H1 (cell line): ENCODE measurements around the gene CEP57. TPM values are rescaled to one million over a fixed set of nuclear protein-coding genes. Genes with fewer than 3 reads are reported as not detected.

Experiments
- CTCF ChIA-PET: fragments of 300-600 bp; sonication (Branson Sonifier 250); formaldehyde crosslinking; loops from one replicate; lab custom pipeline; 2021; ENCODE audit not compliant: partially characterized antibody; lab: Charles Lee
- POLR2A ChIA-PET: fragments of 300-600 bp; sonication (Branson Sonifier 250); formaldehyde crosslinking; loops from one replicate; lab custom pipeline; 2021; ENCODE audit warnings: inconsistent platforms; ENCODE audit not compliant: partially characterized antibody; lab: Charles Lee
- DNase-seq, 2 experiments: peaks; one replicate each; pipeline versions ENCODE4 v3.0.0 to v3.0.0-alpha.2; 2010 to 2022; ENCODE audit warnings: low spot score in 2 of 2, low read depth in 1 of 2, mixed read lengths in 1 of 2
- FAIRE-seq: peaks from 2 replicates; lab custom pipeline; 2011; peaks lifted over from hg19 to GRCh38; lab: Jason Lieb, UNC
- H2AFZ ChIP-seq: 2 replicates; pipeline ENCODE4 v1.8.1; 2012; ENCODE audit warnings: low read length, inconsistent platforms
- H2AK5ac ChIP-seq: 2 replicates; pipeline ENCODE4 v1.6.1; 2013; ENCODE audit warnings: low read depth, low read length
- H2BK120ac ChIP-seq: replicated peaks from 2 replicates; pipeline ENCODE3; 2013; ENCODE audit warnings: low read depth, low read length, inconsistent platforms
- H2BK12ac ChIP-seq: 2 replicates; pipeline ENCODE4 v1.6.1; 2013; ENCODE audit warnings: low read depth, low read length
- H2BK15ac ChIP-seq: 2 replicates; pipeline ENCODE4 v1.6.1; 2013; ENCODE audit warnings: low read length
- H2BK20ac ChIP-seq: 2 replicates; pipeline ENCODE4 v1.6.1; 2013; ENCODE audit warnings: low read length
- H2BK5ac ChIP-seq: 2 replicates; pipeline ENCODE4 v1.6.1; 2013; ENCODE audit warnings: low read depth, low read length
- H3K14ac ChIP-seq: 2 replicates; pipeline ENCODE4 v1.6.1; 2013; ENCODE audit warnings: inconsistent platforms; ENCODE audit not compliant: insufficient read length
- H3K18ac ChIP-seq: 2 replicates; pipeline ENCODE4 v1.6.1; 2013; ENCODE audit warnings: low read length; ENCODE audit errors: extremely low read depth
- H3K23ac ChIP-seq: 2 replicates; pipeline ENCODE4 v1.6.1; 2013; ENCODE audit warnings: inconsistent platforms; ENCODE audit not compliant: insufficient read length
- H3K23me2 ChIP-seq: 2 replicates; pipeline ENCODE4 v1.6.1; 2013; ENCODE audit warnings: low read depth, low read length
- H3K27ac ChIP-seq: 2 replicates; pipeline ENCODE4 v1.6.1; 2011; ENCODE audit warnings: low read depth, low read length, inconsistent platforms
- H3K27me3 ChIP-seq, 4 experiments: replicated peaks in 1 of 4; 1 replicate in 1 of 4; 2 replicates in 3 of 4; pipeline versions ENCODE4 v1.6.1 to v1.8.1; 2011 to 2013; ENCODE audit warnings: low read length in 3 of 4, mild to moderate bottlenecking in 3 of 4, inconsistent platforms in 2 of 4, mixed read lengths in 2 of 4, moderate library complexity in 1 of 4; ENCODE audit not compliant: control insufficient read depth in 3 of 4, insufficient read depth in 3 of 4; ENCODE audit errors: extremely low read depth in 1 of 4
- H3K36me3 ChIP-seq, 4 experiments: 2 replicates each; pipeline versions ENCODE4 v1.6.1 to v1.8.1; 2011 to 2013; ENCODE audit warnings: mild to moderate bottlenecking in 4 of 4, low read length in 3 of 4, moderate library complexity in 2 of 4, control low read depth in 1 of 4, inconsistent platforms in 1 of 4; ENCODE audit not compliant: insufficient read depth in 4 of 4, control insufficient read depth in 2 of 4
- H3K4ac ChIP-seq: replicated peaks from 2 replicates; pipeline ENCODE3; 2013; ENCODE audit warnings: low read length, low read depth, mixed read lengths, inconsistent platforms; ENCODE audit not compliant: insufficient read length
- H3K4me1 ChIP-seq, 4 experiments: replicated peaks in 1 of 4; 1 replicate in 1 of 4; 2 replicates in 3 of 4; pipeline versions ENCODE4 v1.6.1 to v1.8.1; 2011 to 2013; ENCODE audit warnings: low read length in 3 of 4, inconsistent platforms in 2 of 4, mixed read lengths in 1 of 4; ENCODE audit not compliant: insufficient read depth in 4 of 4, control insufficient read depth in 3 of 4
- H3K4me2 ChIP-seq, 2 experiments: 2 replicates each; pipeline versions ENCODE4 v1.6.1 to v1.8.1; 2011 to 2013; ENCODE audit warnings: low read depth in 2 of 2, low read length in 2 of 2, control low read depth in 1 of 2, inconsistent platforms in 1 of 2, mild to moderate bottlenecking in 1 of 2; ENCODE audit not compliant: insufficient read depth in 1 of 2
- H3K4me3 ChIP-seq, 4 experiments: fragments of 200-600, 300-600 bp in 1 of 4; sonication (generic), shearing (Covaris generic), sonication (Bioruptor Twin) in 1 of 4; 2 replicates each; pipeline versions ENCODE4 v1.5.1 to v1.8.1; 2011 to 2016; ENCODE audit warnings: low read length in 4 of 4, low read depth in 3 of 4, control low read depth in 2 of 4, inconsistent platforms in 2 of 4, mild to moderate bottlenecking in 2 of 4, mixed read lengths in 1 of 4, moderate library complexity in 1 of 4; ENCODE audit not compliant: insufficient read depth in 2 of 4; ENCODE audit errors: extremely low read depth in 1 of 4
- H3K56ac ChIP-seq: replicated peaks from 2 replicates; pipeline ENCODE3; 2013; ENCODE audit warnings: low read depth, mild to moderate bottlenecking, mixed read lengths, low read length, inconsistent platforms; ENCODE audit not compliant: insufficient read length
- H3K79me1 ChIP-seq: 2 replicates; pipeline ENCODE4 v1.6.1; 2013; ENCODE audit warnings: low read depth, low read length, control low read depth
- H3K79me2 ChIP-seq, 2 experiments: 2 replicates each; pipeline versions ENCODE4 v1.6.1 to v1.8.1; 2012 to 2013; ENCODE audit warnings: low read length in 2 of 2, mild to moderate bottlenecking in 2 of 2, inconsistent platforms in 1 of 2; ENCODE audit not compliant: insufficient read depth in 2 of 2, control insufficient read depth in 1 of 2
- H3K9ac ChIP-seq, 4 experiments: replicated peaks in 1 of 4; 1 replicate in 1 of 4; 2 replicates in 3 of 4; pipeline versions ENCODE4 v1.6.1 to v1.8.1; 2011 to 2013; ENCODE audit warnings: low read depth in 3 of 4, low read length in 3 of 4, control low read depth in 2 of 4, mild to moderate bottlenecking in 2 of 4, moderate library complexity in 2 of 4, inconsistent platforms in 1 of 4; ENCODE audit errors: extremely low read depth in 1 of 4
- H3K9me3 ChIP-seq, 2 experiments: 2 replicates each; pipeline versions ENCODE4 v1.6.1 to v1.8.1; 2012 to 2013; ENCODE audit warnings: mild to moderate bottlenecking in 2 of 2, moderate library complexity in 2 of 2, control low read depth in 1 of 2, inconsistent platforms in 1 of 2, low read depth in 1 of 2, low read length in 1 of 2, mixed read lengths in 1 of 2; ENCODE audit not compliant: insufficient read depth in 2 of 2
- H4K20me1 ChIP-seq, 2 experiments: replicated peaks in 1 of 2; 2 replicates each; pipeline versions ENCODE3 to v1.8.1; 2011 to 2013; ENCODE audit warnings: inconsistent platforms in 2 of 2, low read length in 2 of 2, mild to moderate bottlenecking in 1 of 2; ENCODE audit not compliant: insufficient read depth in 2 of 2, control insufficient read depth in 1 of 2
- H4K5ac ChIP-seq: 2 replicates; pipeline ENCODE4 v1.6.1; 2013; ENCODE audit warnings: low read length, low read depth, mixed read lengths, inconsistent platforms; ENCODE audit not compliant: insufficient read length
- H4K8ac ChIP-seq: 2 replicates; pipeline ENCODE4 v1.8.0; 2013; ENCODE audit warnings: mild to moderate bottlenecking, moderate library complexity, low read length, inconsistent platforms; ENCODE audit not compliant: insufficient read depth; ENCODE audit errors: extremely low read depth
- H4K91ac ChIP-seq: replicated peaks from 2 replicates; pipeline ENCODE3; 2013; ENCODE audit warnings: low read length, mixed read lengths, inconsistent platforms; ENCODE audit not compliant: insufficient read length
- ASH2L ChIP-seq: fragments of 200-600, 300-600 bp; sonication (generic); IDR thresholded peaks from one replicate; pipeline ENCODE4 v1.7.1; 2017; ENCODE audit warnings: low read length
- BCL11A ChIP-seq, 2 experiments: IDR thresholded peaks; one replicate each; pipeline ENCODE4 v1.6.1; 2011; ENCODE audit warnings: low read depth in 2 of 2, low read length in 2 of 2, mild to moderate bottlenecking in 2 of 2
- NRF1 ChIP-seq: IDR thresholded peaks from 2 replicates; pipeline ENCODE4 v1.6.1; 2011; ENCODE audit warnings: mild to moderate bottlenecking, low read depth, low read length, improper control_type of control experiment
- RBBP5 ChIP-seq: IDR thresholded peaks from 2 replicates; pipeline ENCODE4 v1.7.1; 2012; ENCODE audit warnings: low read depth, mild to moderate bottlenecking, inconsistent platforms, low read length, moderate library complexity, borderline replicate concordance
- WGBS, 2 experiments: shearing (Covaris generic) in 1 of 2; methylation state at CpG; one replicate each; pipeline versions ENCODE4 v1.1.6 to v1.1.7; 2013 to 2015; ENCODE audit warnings: low lambda C conversion rate in 2 of 2, mixed read lengths in 2 of 2, inconsistent platforms in 1 of 2, low coverage in 1 of 2, missing lambda C conversion rate in 1 of 2; ENCODE audit not compliant: insufficient replicate concordance in 2 of 2, insufficient coverage in 1 of 2, insufficient read length in 1 of 2; ENCODE audit errors: extremely low coverage in 1 of 2, missing lambda C conversion rate in 1 of 2; 5-methylcytosine and 5-hydroxymethylcytosine counted together
- polyA plus RNA-seq, 7 experiments: library from polyadenylated mRNA; depleted of rRNA in 3 of 7; stranded (reverse) in 5 of 7; unstranded in 2 of 7; fragments of >200 nt in 5 of 7; fragments of 200-250 nt in 2 of 7; gene quantifications; 1 replicate in 5 of 7; 2 replicates in 1 of 7; 4 replicates in 1 of 7; pipeline versions ENCODE4 v1.2.1 to v1.2.3, GENCODE V29; 2011 to 2013; ENCODE audit warnings: missing spikeins in 2 of 7, mixed read lengths in 2 of 7
- total RNA-seq: library from RNA; stranded (reverse); fragmentation: NEBNext Ultra II Directional; extraction: Animal tissue kit (Norgen Biotek cat#: 25700); gene quantifications from 2 replicates; pipeline ENCODE4 v1.2.1, GENCODE V29; 2021

Gene CEP57
- total and polyA plus RNA-seq, 2 of the 8 experiments (the other 6 are each of a cell fraction or from before 2014, with no cell fraction given), result 26.3 to 72.7 TPM

- POLR2A ChIA-PET, result interaction anchor here (0.7 kb wide), 1 partner anchor 600 kb away, joined by 3 read pairs; no protein-coding TSS in a partner anchor
- TF ChIP-seq NRF1 (no peak), RBBP5 (no peak), ASH2L (no peak), BCL11A (IDR thresholded peaks at IDR 0.05; ENCODE audit: low read depth in 2 of 2, low read length in 2 of 2) (no peak)
Observed at GRCh38 chr11:95762534-95762933, 27.8 kb upstream of the CEP57 start.

More at GRCh38 chr11:95762534-95762933, 27.8 kb upstream of the CEP57 start:
- H2BK20ac ChIP-seq, result no peak overlapping the region
- no peak overlapping the region for H3K27ac ChIP-seq
- FAIRE-seq (no peak), DNase-seq (no peak)
- H2AK5ac ChIP-seq, result no peak overlapping the region
- H3K79me2 ChIP-seq, result no peaks in the 10 kb centered on the region
- H2BK120ac ChIP-seq, result no peak overlapping the region
- no peak overlapping the region for H2BK12ac ChIP-seq
- no peak overlapping the region for H3K4me3 ChIP-seq
- no peaks in the 10 kb centered on the region for H3K23me2 ChIP-seq
- CTCF ChIA-PET, result interaction anchor here (0.8 to 10.4 kb wide), 13 partner anchors 8 to 608 kb away, joined by 3 to 266 read pairs (median 4); no protein-coding TSS in a partner anchor
- H3K14ac ChIP-seq, result no peak overlapping the region
- H4K20me1 ChIP-seq, result no peaks in the 10 kb centered on the region
- no peaks in the 10 kb centered on the region for H3K9me3 ChIP-seq
- no peak overlapping the region for H3K18ac ChIP-seq
- WGBS, 2 experiments, result 84% methylated on average over 3 of the region's 3 CpGs; no CpG with 5 or more reads in 1 of the 2 experiments
- H3K56ac ChIP-seq, result no peak overlapping the region
- H2BK15ac ChIP-seq, result no peak overlapping the region
- H3K36me3 ChIP-seq, result no peaks in the 10 kb centered on the region
- no peak overlapping the region for H3K4me2 ChIP-seq
- no peak overlapping the region for H2BK5ac ChIP-seq
- H3K4ac ChIP-seq, result no peak overlapping the region
- no peak overlapping the region for H3K9ac ChIP-seq
- no peak overlapping the region for H2AFZ ChIP-seq
- no peaks in the 10 kb centered on the region for H3K79me1 ChIP-seq
- H4K5ac ChIP-seq, result no peak overlapping the region
- H4K8ac ChIP-seq, result no peak overlapping the region
- no peaks in the 10 kb centered on the region; a peak in 1 of 7 replicates for H3K27me3 ChIP-seq
- no peaks in the 10 kb centered on the region for H3K4me1 ChIP-seq
- no peak overlapping the region for H3K23ac ChIP-seq
- H4K91ac ChIP-seq, result no peak overlapping the region
